ENCODE data around the gene PET117.

GRCh38 chr20:18108326-18108725 is 29.3 kb upstream of the PET117 start:
- TF ChIP-seq, protein P1, sequence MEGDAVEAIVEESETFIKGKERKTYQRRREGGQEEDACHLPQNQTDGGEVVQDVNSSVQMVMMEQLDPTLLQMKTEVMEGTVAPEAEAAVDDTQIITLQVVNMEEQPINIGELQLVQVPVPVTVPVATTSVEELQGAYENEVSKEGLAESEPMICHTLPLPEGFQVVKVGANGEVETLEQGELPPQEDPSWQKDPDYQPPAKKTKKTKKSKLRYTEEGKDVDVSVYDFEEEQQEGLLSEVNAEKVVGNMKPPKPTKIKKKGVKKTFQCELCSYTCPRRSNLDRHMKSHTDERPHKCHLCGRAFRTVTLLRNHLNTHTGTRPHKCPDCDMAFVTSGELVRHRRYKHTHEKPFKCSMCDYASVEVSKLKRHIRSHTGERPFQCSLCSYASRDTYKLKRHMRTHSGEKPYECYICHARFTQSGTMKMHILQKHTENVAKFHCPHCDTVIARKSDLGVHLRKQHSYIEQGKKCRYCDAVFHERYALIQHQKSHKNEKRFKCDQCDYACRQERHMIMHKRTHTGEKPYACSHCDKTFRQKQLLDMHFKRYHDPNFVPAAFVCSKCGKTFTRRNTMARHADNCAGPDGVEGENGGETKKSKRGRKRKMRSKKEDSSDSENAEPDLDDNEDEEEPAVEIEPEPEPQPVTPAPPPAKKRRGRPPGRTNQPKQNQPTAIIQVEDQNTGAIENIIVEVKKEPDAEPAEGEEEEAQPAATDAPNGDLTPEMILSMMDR (conservative IDR thresholded peaks at IDR 0.05 in 1 of 2, IDR thresholded peaks at IDR 0.05 in 1 of 2; ENCODE audit: extremely low read depth in 1 of 2, insufficient read depth in 1 of 2, low read depth in 1 of 2, low read length in 2 of 2), result no peak
- no peak for TF ChIP-seq EZH2 (IDR thresholded peaks at IDR 0.05; ENCODE audit: borderline replicate concordance, low read length)

All from mammary epithelial cell (primary cell).